ENCODE data around the gene TTC39A.
"Not testable (repeated sequence)": the region's sequence is repeated elsewhere in the genome, so short reads cannot be mapped to it uniquely, and the experiment has no call there.

The TTC39A gene

GRCh38 chr1:51329443-51330325 is 678 bp downstream of the TTC39A start:
- H3K9me3 Mint-ChIP-seq = no peaks in the 10 kb centered on the region
- H3K27me3 Mint-ChIP-seq = peaks cover 49% of the 10 kb centered on the region
- no peak for DNase-seq (ENCODE audit: low spot score in 2 of 2)
- no peak for ATAC-seq (replicated peaks; ENCODE audit: extremely low read depth, poor library complexity, severe bottlenecking)
- peaks cover 2% of the 10 kb centered on the region for H3K36me3 Mint-ChIP-seq (ENCODE audit: insufficient read depth)
- peaks cover 9% of the 10 kb centered on the region for H3K4me1 Mint-ChIP-seq
- peak overlapping the region; percentile 55 for H3K4me3 Mint-ChIP-seq
- no peak overlapping the region for H3K27ac Mint-ChIP-seq (ENCODE audit: low read depth)

GRCh38 chr1:51328926-51329325 is 1.4 kb downstream of the TTC39A start:
- peak overlapping the region; percentile 46 for H3K4me3 Mint-ChIP-seq

GRCh38 chr1:51328279-51328678 is 2.1 kb downstream of the TTC39A start:
- H3K4me3 Mint-ChIP-seq = no peak overlapping the region
- H3K27me3 Mint-ChIP-seq = peaks cover 49% of the 10 kb centered on the region
- peaks cover 9% of the 10 kb centered on the region for H3K4me1 Mint-ChIP-seq
- H3K36me3 Mint-ChIP-seq (ENCODE audit: insufficient read depth) = peaks cover 2% of the 10 kb centered on the region
- ATAC-seq (replicated peaks; ENCODE audit: extremely low read depth, poor library complexity, severe bottlenecking) = no peak
- no peaks in the 10 kb centered on the region for H3K9me3 Mint-ChIP-seq
- no peak overlapping the region for H3K27ac Mint-ChIP-seq (ENCODE audit: low read depth)
- DNase-seq (ENCODE audit: low spot score in 2 of 2) = no peak

More at GRCh38 chr1:51328926-51329325, 1.4 kb downstream of the TTC39A start:
- ATAC-seq (replicated peaks; ENCODE audit: extremely low read depth, poor library complexity, severe bottlenecking) (no peak), DNase-seq (ENCODE audit: low spot score in 2 of 2) (no peak)
- Mint-ChIP-seq H3K27me3 (peaks cover 49% of the 10 kb centered on the region), H3K4me1 (peaks cover 9% of the 10 kb centered on the region), H3K36me3 (ENCODE audit: insufficient read depth) (peaks cover 2% of the 10 kb centered on the region), H3K27ac (ENCODE audit: low read depth) (no peak overlapping the region), H3K9me3 (no peaks in the 10 kb centered on the region)

- Mint-ChIP-seq H3K27me3 (peaks cover 49% of the 10 kb centered on the region), H3K27ac (ENCODE audit: low read depth) (no peak overlapping the region), H3K36me3 (ENCODE audit: insufficient read depth) (peaks cover 2% of the 10 kb centered on the region), H3K4me3 (no peak overlapping the region), H3K9me3 (no peaks in the 10 kb centered on the region), H3K4me1 (peaks cover 9% of the 10 kb centered on the region)
- DNase-seq (ENCODE audit: low spot score in 2 of 2) = no peak
- no peak for ATAC-seq (replicated peaks; ENCODE audit: extremely low read depth, poor library complexity, severe bottlenecking)
Measured at GRCh38 chr1:51327386-51327785, 3.0 kb downstream of the TTC39A start.

GRCh38 chr1:51326839-51327238 is 3.5 kb downstream of the TTC39A start:
- peaks cover 45% of the 10 kb centered on the region for H3K27me3 Mint-ChIP-seq
- H3K36me3 Mint-ChIP-seq (ENCODE audit: insufficient read depth) = peaks cover 2% of the 10 kb centered on the region
- peaks cover 9% of the 10 kb centered on the region for H3K4me1 Mint-ChIP-seq
- ATAC-seq (replicated peaks; ENCODE audit: extremely low read depth, poor library complexity, severe bottlenecking) (no peak), DNase-seq (ENCODE audit: low spot score in 2 of 2) (no peak)
- no peak overlapping the region for H3K27ac Mint-ChIP-seq (ENCODE audit: low read depth)
- H3K4me3 Mint-ChIP-seq = no peak overlapping the region
- no peaks in the 10 kb centered on the region for H3K9me3 Mint-ChIP-seq

- peaks cover under 1% of the 10 kb centered on the region for H3K36me3 Mint-ChIP-seq (ENCODE audit: insufficient read depth)
- no peak overlapping the region for H3K4me3 Mint-ChIP-seq
- peaks cover 6% of the 10 kb centered on the region for H3K4me1 Mint-ChIP-seq
Measured at GRCh38 chr1:51325878-51326755, 4.2 kb downstream of the TTC39A start.

GRCh38 chr1:51325391-51325790 is 5.0 kb downstream of the TTC39A start:
- DNase-seq (ENCODE audit: low spot score in 2 of 2) = no peak
- H3K4me3 Mint-ChIP-seq = no peak overlapping the region
- H3K9me3 Mint-ChIP-seq = no peaks in the 10 kb centered on the region
- no peak for ATAC-seq (replicated peaks; ENCODE audit: extremely low read depth, poor library complexity, severe bottlenecking)
- H3K4me1 Mint-ChIP-seq = no peaks in the 10 kb centered on the region
- peaks cover 31% of the 10 kb centered on the region for H3K27me3 Mint-ChIP-seq
- no peak overlapping the region for H3K27ac Mint-ChIP-seq (ENCODE audit: low read depth)
- no peaks in the 10 kb centered on the region for H3K36me3 Mint-ChIP-seq (ENCODE audit: insufficient read depth)

More at GRCh38 chr1:51325878-51326755, 4.2 kb downstream of the TTC39A start:
- ATAC-seq (replicated peaks; ENCODE audit: extremely low read depth, poor library complexity, severe bottlenecking) = no peak
- Mint-ChIP-seq H3K9me3 (no peaks in the 10 kb centered on the region), H3K27me3 (peaks cover 38% of the 10 kb centered on the region), H3K27ac (ENCODE audit: low read depth) (no peak overlapping the region)
- DNase-seq (ENCODE audit: low spot score in 2 of 2) = no peak

GRCh38 chr1:51325011-51325385 is 5.4 kb downstream of the TTC39A start:
- H3K9me3 Mint-ChIP-seq; DNase-seq (ENCODE audit: low spot score in 2 of 2); H3K27ac Mint-ChIP-seq (ENCODE audit: low read depth); H3K4me1 Mint-ChIP-seq; ATAC-seq (replicated peaks; ENCODE audit: extremely low read depth, poor library complexity, severe bottlenecking); H3K4me3 Mint-ChIP-seq; H3K36me3 Mint-ChIP-seq (ENCODE audit: insufficient read depth): not testable (repeated sequence)
- H3K27me3 Mint-ChIP-seq = peaks cover 30% of the 10 kb centered on the region

GRCh38 chr1:51324251-51325010 is 5.9 kb downstream of the TTC39A start:
- Mint-ChIP-seq H3K36me3 (ENCODE audit: insufficient read depth) (no peaks in the 10 kb centered on the region), H3K9me3 (no peaks in the 10 kb centered on the region), H3K4me3 (no peak overlapping the region), H3K27me3 (peaks cover 26% of the 10 kb centered on the region), H3K27ac (ENCODE audit: low read depth) (no peak overlapping the region), H3K4me1 (no peaks in the 10 kb centered on the region)
- ATAC-seq (replicated peaks; ENCODE audit: extremely low read depth, poor library complexity, severe bottlenecking) (no peak), DNase-seq (ENCODE audit: low spot score in 2 of 2) (no peak)

- no peak for DNase-seq (ENCODE audit: low spot score in 2 of 2)
- Mint-ChIP-seq H3K27ac (ENCODE audit: low read depth) (no peak overlapping the region), H3K4me1 (no peaks in the 10 kb centered on the region), H3K9me3 (no peaks in the 10 kb centered on the region), H3K36me3 (ENCODE audit: insufficient read depth) (no peaks in the 10 kb centered on the region), H3K4me3 (no peak overlapping the region), H3K27me3 (peaks cover 20% of the 10 kb centered on the region)
- ATAC-seq (replicated peaks; ENCODE audit: extremely low read depth, poor library complexity, severe bottlenecking) = no peak
Measured at GRCh38 chr1:51323778-51324177, 6.6 kb downstream of the TTC39A start.

- Mint-ChIP-seq H3K27ac (ENCODE audit: low read depth) (no peak overlapping the region), H3K9me3 (no peaks in the 10 kb centered on the region), H3K27me3 (peaks cover 11% of the 10 kb centered on the region), H3K4me1 (no peaks in the 10 kb centered on the region), H3K36me3 (ENCODE audit: insufficient read depth) (no peaks in the 10 kb centered on the region), H3K4me3 (no peak overlapping the region)
- no peak for DNase-seq (ENCODE audit: low spot score in 2 of 2)
- no peak for ATAC-seq (replicated peaks; ENCODE audit: extremely low read depth, poor library complexity, severe bottlenecking)
Measured at GRCh38 chr1:51322417-51323101, 7.8 kb downstream of the TTC39A start.

GRCh38 chr1:51321924-51322280 is 8.5 kb downstream of the TTC39A start:
- Mint-ChIP-seq H3K4me1 (no peaks in the 10 kb centered on the region), H3K27me3 (peaks cover 11% of the 10 kb centered on the region), H3K27ac (ENCODE audit: low read depth) (no peak overlapping the region), H3K4me3 (no peak overlapping the region), H3K36me3 (ENCODE audit: insufficient read depth) (no peaks in the 10 kb centered on the region), H3K9me3 (no peaks in the 10 kb centered on the region)
- DNase-seq (ENCODE audit: low spot score in 2 of 2) (no peak), ATAC-seq (replicated peaks; ENCODE audit: extremely low read depth, poor library complexity, severe bottlenecking) (no peak)
